ENCODE measurements around the gene PITPNM3.
"Not testable (repeated sequence)": the region's sequence is repeated elsewhere in the genome, so short reads cannot be mapped to it uniquely, and the experiment has no call there.

PITPNM3 gene

DNA sequence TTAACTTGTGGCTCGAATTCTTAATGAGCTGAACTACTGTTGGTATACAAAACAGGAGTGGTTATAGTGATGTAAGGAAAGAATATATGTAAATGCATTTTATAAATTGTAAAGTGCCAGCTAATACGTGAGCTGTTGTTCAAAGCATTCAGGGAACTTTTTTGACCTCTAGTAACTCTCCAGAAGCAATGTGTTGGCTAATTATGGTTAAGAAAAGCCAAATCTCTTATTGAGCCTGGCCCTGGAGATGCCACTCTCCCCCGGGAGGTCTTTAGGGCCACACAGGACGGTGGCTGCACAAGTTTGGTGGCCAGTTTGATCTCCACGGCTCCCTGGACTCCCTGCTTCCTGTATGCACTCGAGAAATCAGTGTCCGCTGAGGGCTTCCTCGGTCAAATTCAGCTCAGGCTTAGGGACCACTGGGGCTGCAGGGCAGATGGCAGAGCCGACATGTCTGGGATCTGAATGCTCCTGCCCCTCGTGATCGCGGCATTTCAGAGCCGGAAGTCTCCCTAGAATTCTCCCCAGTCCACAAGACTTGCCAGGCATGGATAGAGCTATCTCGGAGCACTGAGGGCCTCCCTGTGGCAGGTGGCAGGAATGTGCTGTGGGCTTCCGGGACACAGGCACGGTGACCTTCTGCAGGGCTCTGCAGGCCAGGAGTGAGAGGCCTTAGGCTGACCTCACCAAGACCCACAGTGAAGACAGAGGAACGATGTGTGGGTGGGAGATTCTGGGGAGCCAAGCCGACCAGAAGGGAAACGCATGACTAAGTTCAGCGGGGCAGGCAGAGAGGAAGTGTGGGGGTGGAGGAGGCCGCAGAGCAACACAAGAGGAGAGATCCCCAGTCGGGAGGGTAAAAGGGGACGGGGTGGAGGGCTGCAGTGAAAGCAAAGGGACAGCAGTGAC, 18.6 kb upstream of the PITPNM3 start:
- DNase-seq: no peak

DNA sequence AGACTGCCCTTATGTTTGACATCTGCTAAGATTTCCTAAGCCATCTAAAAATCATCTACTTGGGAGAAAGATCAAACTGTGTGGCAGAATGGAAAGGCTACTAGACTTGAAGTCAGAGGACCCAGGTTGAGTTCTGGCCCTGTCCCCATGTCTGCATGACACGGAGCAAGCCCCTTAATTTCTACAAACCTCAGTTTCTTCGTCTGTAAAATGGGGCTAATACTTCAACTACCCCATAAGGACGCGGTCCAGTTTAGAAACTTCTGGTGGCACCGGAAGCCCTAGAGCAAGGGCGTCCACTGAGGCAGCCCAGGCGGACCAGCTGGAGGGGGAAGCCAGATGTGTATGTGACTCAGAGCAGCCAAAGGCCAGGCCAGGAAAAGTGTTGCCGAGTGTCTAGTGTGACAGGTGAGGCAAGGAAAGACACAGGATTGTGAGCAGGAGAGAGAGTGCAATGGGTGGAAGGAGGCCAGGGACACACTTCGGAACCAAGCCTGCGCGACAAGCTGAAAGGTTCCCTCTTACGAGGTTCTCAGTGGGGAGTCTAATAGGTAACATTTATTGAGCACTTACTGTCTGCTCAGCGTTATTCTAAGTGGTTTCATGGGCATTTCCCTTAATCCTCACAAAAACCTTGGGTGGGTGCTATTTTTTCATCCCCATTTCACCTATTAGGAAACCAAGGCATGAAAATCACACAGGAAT, 17.8 kb upstream of the PITPNM3 start:
- DNase-seq: no peak

DNA sequence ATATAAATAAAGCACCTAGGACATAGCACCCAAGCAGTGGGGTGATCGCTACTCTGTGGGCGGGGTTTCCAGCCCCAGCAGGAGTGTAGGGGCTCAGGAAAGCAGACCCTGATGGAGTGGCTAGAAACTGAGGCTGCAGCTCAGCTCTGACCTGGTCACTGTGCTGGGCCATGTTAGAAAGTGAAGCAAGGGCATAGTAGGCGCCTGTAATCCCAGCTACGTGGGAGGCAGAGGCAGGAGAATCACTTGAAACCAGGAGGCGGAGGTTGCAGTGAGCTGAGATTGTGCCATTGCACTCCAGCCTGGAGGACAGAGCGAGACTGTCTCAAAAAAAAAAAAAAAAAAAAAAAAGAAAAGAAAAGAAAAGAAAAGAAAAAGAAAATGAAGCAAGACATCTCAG, 17.1 kb upstream of the PITPNM3 start:
- not testable (repeated sequence) for DNase-seq

DNA sequence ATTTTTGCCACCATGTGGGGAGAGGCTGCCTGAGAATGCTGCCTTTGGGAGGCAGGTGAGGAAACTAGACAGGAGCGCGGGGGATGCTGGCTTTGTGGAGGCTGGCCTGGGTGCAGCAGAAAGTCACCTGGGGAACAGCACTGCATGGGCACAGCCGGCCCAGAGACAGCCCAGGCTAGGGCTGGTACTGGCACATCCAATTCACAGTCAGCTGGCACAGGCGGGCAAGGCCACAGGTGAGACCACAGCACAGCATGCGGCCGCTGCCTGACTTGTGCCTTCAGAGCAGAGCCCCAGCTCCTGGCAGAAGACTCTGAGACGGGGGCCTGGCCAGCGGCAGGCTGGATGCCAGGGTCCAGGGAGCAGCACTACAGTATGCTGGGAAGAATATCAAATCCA, 16.6 kb upstream of the PITPNM3 start:
- no peak for DNase-seq

DNA sequence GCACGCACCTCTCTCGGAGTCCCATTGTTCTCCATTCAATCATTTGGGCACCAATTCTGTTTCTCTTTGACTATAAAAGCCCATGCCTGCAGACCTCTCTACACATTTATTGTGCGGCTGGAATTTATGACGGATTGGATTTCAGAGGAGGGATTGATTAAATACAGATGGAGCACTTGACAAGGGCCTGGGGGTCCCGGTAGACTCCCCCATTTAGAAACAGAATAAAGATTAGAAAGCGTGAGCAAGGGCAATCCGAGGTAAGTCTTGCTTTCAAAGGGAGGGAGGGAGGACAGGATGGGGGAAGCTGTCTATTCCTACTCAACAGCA, 15.1 kb upstream of the PITPNM3 start:
- DNase-seq: no peak

- DNase-seq: no peak
Observed at GRCh38 chr17:6570731-6571451, 14.5 kb upstream of the PITPNM3 start.

DNA sequence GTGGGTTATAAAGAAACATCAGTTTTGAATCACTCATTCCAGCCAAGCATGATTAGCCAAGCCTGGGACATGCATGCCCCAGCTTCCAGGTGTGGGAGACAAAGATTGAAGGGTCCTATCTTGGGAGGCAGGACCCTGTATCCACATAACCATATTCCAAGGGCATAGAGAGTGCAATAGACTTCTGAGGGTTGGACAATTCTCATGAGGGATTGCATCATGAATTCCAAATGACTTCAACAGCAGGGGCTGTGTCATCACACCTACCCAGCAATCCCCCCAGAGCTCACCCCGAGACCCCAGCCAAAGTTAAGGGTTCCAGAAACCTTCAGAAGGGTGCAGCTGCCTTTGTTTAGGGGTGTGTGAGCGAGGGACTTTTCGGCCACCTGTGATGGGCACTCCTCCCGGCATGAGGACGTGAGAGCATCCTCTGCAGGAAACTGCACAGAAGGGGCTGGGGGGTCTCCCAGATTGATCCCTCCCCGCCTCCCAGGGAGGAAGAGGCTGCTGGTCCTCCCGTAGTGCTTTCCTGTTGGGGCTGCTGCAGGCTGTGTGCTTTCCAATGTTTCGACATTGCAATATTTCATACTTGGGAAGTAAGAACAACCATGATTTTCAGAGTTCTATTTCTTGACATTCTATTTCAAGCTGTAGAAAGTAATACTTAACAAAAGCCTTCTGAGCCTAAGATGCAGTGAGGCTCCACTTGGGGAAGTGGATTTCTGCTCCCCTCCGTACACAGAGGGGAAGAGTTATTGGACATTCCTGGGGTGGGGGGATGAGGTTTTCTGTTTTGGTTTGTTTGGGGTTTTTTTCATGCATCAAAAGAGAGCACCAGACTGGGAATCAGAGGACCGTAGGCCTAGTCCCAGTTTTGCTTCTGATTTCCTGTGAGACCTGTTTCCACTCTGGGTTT, 13.3 kb upstream of the PITPNM3 start:
- no peak for DNase-seq

DNA sequence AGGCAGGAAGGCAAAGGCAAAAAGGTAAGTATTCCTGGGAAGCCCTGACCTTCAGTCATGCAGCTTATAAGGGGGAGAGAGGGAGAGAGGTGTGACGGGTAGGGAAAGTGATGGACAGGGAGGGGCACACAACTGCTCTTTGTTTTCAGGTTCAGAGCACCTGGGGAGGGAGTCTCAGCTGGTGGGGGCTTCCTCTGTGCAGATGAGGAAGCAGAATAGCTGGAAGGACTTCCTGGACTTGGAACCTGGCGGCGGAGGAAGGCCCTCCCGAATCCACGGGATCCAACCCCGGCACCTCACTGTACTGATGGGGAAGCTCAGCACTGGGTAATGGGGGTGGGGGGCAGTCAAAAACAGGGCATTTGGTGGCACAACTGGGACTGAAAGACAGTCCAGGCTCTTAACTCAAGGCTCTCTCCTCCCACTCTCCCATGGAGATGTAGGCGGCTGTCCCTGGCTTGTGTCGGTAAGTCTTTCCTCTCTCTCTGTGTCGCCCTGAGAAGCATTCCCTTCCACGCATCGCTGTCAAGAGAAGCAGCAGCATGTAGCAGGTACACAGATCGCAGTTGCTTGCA, 11.9 kb upstream of the PITPNM3 start:
- no peak for DNase-seq

GRCh38 chr17:6567528-6568183, 11.3 kb upstream of the PITPNM3 start:
- DNase-seq: no peak

DNA sequence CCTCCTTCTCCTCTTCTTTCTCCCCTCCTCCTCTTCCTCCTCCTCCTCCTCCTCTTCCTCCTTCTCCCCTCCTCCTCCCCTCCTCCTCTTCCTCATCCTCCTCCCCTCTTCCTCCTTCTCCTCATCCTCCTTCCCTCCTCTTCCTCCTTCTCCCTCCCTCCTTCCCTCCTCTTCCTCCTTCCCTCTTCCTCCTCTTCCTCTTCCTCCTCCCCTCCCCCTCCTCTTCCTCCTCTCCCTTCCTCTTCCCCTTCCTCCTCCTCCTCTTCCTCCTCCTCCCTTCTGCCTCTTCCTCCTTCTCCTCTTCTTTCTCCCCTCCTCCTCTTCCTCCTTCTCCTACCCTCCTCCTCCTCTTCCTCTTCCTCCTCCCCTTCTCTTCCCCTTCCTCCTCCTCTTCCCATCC, 5.1 kb upstream of the PITPNM3 start:
- DNase-seq: no peak

DNA sequence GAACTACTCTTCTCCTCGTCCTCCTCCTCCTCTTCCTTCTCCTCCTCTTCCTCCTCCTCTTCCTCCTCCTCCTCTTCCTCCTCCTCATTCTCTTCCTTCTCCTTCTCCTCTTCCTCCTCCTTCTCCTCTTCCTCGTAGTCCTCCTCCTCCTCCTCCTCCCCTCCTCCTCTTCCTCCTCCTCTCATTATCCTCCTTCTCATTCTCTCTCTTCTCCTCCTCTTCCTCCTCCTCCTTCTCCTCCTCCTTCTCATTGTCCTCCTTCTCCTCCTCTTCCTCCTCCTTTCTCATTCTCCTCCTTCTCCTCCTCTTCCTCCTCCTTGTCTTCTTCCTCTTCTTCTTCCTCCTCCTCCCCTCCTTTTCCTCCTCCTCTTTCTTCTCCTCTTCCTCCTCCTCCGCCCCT, 4.1 kb upstream of the PITPNM3 start:
- DNase-seq: no peak

- DNase-seq: no peak
Observed at GRCh38 chr17:6559753-6560215, 3.4 kb upstream of the PITPNM3 start.

DNA sequence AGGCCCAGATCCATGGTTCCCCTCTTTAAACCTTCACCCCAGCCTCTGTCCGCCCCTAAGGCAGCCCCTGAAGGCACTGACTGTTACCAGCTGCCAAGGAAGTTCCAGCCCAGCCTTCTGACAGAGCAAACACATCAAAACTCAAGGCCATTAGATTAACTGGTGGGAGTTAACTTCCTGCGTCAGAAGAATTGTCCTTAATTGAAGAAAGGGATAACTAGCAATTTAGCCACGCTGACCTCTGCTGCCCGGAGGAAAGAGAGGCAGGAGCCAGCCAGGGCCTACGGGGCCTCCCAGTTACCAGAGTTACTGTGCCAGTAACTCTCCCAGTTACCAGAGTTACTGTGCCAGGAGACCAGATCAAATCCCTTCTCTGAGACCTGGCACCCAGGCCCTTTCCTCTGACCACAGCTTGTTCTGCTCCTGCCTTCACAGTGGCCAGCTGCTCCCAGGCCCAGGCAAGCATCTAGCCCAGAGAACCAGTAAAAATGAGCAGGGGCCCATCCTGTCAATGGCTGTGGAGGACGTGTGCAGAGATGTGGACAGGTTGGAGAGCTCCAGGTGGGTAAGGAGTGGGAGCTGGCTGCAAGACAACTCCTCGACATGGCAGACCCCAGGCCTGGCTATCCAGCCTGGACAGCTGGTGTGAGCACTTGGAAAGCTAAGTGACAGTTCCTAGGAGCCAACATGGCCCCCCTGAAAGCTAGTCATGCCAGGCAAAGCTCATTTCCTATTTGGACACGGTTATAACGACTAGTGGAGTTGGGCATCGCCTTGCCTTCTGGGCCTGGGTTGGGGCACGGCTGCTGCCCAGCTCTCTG, 2.8 kb upstream of the PITPNM3 start:
- DNase-seq: no peak

GRCh38 chr17:6558276-6558675, 1.9 kb upstream of the PITPNM3 start:
- no peak for DNase-seq

GRCh38 chr17:6557040-6557438, 684 bp upstream of the PITPNM3 start:
- no peak for DNase-seq

DNA sequence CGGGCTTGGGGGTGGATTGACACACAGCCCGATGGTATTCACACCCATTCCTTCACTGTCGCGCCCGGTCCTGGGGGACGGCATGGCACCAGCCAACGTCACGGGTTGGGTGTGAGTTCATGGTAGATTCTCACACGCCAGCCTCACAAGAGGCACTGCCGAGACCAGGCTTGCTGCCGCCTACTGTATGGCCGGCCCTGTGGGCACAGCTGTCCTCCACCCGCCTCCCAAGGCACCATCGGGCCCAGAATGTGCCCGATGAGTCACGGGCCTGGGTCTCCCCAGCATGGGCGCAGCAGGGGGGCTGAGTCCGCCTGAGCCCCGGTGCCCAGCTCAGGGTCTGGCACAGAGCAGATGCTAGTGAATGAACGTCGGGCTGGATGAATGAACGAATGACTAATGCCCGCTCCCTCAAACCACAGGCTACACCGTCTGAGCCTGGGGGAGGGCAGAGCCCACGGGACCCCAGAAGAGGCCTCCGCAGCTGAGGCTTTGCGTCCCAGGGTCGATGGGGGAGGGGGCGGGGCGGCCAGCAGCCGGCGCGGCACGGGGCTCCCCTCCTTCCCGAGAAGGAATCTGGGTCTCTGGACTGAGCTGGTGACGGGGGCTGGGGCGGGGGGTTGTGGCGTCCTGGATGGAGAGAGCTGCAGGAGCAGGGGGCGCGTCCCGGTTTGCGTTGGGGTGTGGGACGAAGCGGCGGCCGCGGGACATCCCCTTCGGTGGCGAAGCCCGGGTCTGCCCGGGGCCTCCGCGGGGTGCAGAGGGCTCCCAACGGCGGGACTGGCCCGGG, 829 bp downstream of the PITPNM3 start:
- DNase-seq: no peak

- no peak for DNase-seq
Observed at GRCh38 chr17:6554871-6555330, 1.5 kb downstream of the PITPNM3 start.

DNA sequence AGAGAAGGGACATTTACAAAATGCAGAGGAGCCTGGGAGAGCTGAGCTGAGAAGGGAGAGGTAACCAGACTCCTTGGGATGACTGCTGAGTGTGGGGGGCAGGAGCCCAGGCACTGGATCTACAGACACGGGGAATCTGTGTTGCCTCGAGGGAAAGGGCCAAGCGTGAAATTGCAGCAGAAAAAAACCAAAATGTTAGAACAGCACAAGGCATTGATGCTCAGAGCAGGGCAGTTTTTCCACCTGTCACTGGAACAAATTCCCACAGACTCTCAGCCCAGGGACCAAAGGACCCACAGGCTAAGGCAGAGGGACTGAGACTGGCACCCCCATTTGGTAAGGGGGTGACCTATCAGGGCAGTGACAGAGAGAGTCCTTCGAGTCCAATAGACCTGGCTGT, 2.0 kb downstream of the PITPNM3 start:
- DNase-seq: no peak

- DNase-seq: no peak
Observed at GRCh38 chr17:6551869-6552531, 4.4 kb downstream of the PITPNM3 start.
